HG03354 (cell line): ENCODE measurements around the gene SECTM1.

Source experiments
- ATAC-seq: cut with Tn5 transposase; IDR thresholded peaks from one replicate; pipeline ENCODE4 v1.9.1; 2021; ENCODE audit warnings: mild to moderate bottlenecking; ENCODE audit not compliant: unreplicated experiment, poor library complexity, severe bottlenecking

The SECTM1 gene

DNA sequence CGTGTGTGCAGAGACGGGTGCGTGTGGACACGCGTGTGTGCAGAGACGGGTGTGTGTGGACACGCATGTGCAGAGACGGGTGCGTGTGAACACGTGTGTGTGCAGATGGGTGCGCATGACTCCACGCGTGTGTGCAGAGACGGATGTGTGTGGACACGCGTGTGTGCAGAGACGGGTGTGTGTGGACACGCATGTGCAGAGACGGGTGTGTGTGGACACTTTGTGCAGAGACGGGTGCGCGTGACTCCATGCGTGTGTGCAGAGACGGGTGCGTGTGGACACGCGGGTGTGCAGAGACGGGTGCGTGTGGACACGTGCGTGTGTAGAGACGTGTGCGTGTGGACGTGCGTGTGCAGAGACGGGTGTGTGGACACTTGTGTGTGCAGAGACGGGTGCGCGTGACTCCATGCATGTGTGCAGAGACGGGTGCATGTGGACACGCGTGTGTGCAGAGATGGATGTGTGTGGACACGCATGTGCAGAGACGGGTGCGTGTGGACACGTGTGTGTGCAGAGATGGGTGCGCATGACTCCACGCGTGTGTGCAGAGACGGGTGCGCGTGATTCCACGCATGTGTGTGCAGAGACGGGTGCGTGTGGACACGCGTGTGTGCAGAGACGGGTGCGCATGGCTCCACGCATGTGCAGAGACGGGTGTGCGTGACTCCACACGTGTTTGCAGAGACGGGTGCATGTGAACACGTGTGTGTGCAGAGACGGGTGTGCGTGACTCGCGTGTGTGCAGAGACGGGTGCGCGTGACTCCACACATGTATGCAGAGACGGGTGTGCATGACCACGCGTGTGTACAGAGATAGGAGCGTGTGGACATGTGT is 14.6 kb downstream of the SECTM1 start:
- no peak for ATAC-seq

DNA sequence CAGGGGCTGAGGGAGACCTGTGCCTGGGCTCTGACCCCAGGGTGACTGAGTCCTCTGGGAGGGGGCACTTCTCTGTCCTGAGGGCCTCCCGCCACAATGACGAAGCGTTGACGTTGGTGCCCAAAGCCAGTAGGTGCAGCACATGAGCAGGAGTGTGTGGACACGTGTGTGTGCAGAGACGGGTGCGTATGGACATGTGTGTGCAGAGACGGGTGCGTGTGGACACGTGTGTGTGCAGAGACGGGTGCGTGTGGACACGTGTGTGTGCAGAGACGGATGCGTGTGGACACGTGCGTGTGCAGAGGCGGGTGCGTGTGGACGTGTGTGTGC is 15.4 kb downstream of the SECTM1 start:
- no peak for ATAC-seq

DNA sequence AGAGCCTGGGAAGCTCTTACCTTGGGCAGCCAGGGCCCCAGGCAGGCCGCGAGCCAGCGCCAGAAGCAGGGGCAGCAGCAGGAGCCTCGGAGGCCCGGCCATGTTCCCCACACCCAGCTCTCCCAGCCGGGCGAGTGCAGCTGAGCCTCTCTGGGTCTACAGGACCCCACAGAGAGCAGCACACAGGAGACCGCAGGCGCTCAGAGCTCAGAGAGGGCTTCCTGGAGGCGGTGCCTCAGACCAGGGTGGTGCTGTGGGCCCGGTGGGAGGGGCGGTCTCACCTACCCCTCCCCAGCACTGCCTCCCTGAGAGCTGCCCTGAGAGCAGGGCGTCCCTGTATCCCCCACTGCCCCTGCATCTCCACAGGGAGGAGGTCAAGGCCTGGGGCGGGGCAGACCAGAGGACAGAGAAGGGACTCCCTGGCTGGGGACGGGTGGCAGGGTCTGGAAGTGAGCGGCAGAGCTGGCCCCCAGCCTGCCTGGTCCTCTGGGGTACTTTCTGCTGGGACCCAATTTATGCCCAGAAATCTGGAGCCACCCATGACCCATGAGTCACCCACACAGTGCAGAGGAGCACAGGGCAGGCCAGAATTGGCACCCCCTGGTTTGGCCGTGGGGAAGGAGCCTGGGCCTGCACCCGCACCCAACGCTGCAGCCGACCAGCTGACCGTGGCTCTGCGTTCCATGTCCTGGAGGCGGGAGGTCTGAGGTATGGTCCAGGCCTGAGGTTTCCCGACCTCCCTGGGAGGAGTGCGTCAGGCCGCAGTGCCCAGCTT is 16.0 kb downstream of the SECTM1 start, which contains the start of gene CD7:
CD7 (minus strand) TSS at position 215 of the 775 bp plus-strand sequence; CDS start at position 102, 113 bp downstream.
- ATAC-seq = no peak

DNA sequence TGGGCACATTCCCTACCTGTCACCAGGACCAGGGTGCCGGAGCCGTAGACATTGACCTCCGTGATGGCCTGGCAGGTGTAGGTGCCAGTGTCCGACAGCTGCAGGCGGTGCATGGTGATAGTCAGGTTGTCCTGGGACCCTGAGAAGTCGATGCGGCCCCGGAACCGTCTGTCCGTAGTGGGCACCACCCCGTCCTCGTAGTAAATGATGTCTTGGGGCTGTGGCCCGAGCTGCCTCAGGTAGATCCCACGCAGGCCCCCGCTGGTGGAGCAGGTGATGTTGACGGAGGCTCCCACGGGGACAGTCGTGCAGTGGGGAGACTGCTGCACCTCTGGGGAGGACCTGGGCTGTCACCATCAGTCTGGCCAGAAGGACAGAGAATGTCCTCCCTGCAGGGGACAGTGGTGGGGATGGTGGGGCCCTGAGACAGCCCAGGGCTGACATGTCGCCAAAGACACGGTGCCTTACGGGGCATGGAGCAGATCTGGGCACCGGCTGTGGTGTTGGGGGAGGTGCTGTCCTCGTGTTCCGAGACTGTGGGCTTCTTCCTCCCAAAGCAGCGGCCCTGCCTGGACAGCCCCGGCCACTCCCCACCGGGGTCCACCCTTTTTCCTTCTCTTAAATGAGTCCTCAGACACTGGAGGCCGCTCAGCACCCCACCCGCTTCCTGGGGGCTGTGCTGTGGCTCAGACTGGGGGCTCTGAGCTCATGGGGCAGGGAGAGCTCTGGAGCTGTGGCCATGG is 16.7 kb downstream of the SECTM1 start:
- no peak for ATAC-seq

DNA sequence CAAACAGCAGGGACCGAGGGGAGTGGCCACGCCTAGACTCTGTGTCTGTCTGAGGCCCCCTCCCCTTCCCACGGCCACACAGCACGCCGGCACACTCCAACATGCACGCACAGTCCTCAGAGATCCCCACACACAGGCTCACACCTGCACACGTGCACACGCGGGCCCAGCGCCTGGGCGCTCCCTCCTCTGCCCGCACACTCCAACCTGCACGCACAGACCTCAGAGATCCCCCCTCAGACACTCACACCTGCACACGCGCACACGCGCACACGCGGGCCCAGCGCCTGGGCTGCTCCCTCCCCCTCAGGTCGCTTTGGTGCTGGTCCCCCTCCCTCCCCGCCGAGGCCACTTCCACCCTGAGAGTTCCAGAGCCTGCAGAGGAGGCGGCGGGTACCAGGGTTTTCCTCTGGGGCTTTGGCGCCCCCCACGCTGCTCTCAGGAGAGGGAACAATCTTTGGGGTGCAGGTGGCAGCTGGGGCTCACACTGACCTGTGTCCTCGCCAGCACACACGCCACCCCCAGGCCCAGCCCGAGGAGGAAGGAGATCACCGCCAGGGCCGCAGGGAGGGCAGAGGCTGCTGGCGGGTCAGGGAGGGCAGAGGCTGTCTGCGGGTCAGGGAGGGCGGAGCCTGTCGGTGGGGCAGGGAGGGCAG is 17.7 kb downstream of the SECTM1 start:
- no peak for ATAC-seq

DNA sequence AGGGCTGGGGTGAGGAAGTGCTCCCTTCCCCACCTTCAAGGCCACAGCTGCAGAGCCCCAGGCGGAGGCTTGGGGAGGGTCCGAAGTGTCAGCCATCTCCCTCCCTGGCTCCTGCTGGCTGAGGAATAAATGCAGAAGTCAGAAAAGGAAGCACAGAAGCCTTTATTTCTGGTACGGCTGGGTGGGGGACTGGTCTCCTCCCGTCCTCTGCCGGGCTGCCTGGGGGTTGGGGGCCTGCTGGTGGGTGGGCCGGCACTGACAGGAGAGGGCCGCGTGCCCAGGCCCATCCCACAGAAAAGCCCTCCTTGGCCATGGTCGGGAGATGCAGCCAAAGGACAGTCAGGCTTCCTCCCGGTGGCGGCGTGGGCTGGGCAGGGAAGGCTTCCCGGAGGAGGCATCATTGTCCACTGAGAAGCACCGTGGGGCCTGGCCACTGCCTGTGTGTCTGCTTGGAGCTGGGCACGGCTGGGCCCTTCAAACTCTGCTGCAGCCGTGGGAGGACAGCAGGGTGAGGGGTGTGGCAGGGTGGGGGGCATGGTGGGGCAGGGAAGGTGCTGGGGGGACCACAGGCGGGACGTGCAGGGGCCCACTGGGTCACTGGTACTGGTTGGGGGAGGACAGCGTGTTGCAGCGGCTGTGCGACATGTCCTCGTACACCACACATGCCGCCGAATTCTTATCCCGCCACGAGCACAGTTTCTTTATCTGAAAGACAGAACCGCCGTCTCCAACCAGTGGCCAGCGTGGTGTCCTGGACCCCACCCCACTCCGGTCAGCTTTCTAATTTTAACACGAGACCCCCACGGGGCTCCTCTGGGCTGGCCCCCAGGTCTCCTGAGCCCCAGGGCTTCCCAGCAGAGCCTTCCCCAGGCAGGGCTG is 18.6 kb downstream of the SECTM1 start:
- ATAC-seq = no peak

DNA sequence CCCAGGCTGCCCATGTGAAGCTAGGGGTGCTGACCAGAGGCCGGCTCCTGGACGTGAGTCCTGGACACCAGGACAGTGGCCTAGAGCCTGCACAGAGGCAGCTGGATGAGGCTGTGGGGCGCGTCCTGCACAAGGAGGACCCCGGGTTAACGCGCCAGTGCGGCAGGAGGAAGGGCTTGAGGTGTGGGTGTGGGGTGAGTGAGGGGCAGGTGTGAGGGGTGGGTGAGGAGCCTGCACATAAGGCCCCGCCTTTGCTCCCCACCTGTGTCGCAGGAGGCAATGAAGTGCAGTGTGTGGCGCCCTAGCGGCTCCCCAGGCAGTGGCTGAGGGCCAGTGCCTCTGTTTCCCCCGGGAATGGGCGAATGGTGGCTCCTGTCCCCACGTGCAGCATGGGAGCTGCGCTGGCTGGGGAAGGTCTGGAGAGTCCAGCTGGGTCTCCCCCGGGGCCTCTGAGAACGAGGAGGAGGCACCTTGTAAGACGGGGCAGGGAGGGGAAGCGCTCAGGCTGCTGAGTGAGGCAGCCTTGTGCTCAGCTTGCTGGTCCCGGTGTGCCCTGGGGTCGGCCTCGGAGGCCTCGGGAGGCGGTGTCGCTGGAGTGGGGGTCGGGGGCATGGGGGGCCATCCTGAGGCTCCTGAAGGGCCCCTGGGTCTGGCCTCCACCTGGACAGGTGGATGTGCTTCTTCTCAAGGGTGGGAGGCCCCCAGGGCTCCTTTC is 19.4 kb downstream of the SECTM1 start:
- ATAC-seq = no peak

DNA sequence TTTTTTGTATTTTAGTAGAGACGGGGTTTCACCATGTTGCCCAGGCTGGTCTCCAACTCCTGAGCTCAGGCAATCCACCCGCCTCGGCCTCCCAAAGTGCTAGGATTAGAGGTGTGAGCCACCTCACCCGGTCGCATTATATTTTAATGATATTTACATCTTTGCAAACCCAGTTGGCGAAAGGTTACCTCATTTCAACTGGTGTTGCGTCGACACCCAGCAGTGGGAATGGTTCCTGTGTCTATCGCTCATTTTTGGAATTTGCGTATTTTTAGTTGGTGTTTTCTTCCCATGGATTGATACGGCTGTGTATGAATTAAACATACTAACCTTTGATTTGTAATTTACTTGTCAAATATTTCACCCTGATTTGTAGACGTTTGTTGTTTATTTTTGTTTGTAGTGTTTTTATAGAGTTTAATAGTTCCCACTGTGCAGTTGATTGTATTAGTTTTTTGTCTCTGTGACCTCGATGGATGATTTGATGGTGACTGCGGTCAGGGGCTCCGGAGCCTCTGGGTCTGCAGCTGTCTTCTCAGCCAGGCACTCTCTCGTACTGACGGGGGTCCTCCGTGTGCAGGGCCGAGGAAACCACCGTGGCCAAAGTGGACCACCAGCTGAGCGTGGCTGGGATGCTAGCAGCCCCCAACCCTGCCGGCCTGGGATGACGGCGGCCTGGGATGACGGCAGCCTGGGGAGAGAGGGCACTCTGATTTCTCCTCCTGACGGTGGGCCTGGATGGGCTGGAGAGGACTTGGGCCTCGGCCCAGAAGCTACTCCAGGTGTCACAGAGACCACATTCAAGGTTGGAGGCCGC is 20.2 kb downstream of the SECTM1 start:
- no peak for ATAC-seq

DNA sequence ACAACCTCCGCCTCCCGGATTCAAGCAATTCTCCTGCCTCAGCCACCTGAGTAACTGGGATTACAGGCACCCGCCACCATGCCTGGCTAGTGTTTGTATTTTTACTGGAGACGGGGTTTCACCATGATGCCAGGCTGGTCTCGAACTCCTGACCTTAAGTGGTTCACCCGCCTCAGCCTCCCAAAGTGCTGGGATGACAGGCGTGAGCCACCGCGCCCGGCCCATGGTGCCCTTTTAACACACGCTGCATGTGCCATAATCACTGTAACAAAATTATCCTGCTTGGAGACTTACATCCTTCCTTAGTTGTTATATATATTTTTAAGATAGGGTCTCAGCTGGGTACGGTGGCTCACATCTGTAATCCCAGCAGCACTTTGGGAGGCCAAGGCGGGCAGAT is 21.6 kb downstream of the SECTM1 start:
- ATAC-seq = no peak

DNA sequence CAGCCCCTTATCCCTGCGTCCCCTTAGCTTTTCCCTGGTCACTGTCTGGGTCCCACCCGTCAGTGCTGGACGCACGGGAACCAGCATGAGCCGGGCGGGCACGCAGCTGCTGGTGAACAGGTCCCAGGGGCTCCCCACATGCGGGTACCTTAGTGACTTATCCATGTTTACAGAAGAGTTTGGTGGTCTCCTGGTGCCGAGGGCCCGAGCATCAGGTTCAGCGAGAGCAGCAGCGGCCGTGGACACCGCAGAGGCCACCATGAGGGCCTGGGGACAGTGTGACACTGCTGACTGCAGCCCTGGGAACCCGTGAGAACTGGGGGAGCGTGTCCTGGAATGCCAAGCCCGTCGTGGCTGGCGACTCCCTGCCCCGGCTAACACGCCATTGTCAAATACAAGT is 22.7 kb downstream of the SECTM1 start:
- ATAC-seq = no peak

DNA sequence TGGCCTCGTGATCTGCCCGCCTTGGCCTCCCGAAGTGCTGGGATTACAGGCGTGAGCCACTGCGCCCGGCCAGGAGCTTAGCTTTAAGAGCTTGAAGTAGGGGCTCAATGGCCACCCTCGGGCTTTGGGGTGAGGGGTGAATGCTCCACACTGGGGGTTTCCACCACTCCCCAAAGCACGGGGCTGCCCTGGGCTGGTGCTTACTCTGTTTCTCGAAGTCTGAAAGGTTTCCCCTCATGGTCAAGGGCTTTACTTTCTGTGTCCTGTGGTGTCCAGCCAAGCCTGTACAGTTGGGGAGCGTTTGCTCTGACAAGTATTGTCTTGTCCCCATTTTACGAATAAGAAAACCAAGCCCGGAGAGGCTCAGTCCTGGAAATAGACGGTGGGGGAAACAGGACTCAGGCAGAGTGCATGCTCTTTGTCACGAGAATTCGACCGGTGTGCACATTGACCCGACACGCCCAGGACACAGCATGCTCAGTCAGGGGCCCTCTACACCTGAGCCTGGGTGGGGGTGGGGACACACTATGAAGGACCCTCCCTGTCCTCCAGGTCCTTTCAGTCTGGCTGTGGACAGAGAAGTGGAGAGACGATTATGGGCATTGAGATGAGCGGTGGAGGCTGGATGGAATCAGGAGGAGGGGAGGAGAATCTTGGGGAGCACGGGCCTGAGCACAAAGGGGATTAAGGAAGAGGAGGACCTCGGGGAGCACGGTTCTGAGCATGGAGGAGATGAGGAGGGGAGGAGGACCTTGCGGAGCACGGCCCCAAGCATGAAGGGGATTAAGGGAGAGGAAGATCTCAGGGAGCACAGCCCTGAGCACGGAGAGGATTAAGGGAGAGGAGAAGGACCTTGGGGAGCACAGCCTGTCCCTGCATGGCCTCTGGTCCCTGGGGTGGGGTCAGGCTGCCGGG is 23.7 kb downstream of the SECTM1 start:
- ATAC-seq = no peak

DNA sequence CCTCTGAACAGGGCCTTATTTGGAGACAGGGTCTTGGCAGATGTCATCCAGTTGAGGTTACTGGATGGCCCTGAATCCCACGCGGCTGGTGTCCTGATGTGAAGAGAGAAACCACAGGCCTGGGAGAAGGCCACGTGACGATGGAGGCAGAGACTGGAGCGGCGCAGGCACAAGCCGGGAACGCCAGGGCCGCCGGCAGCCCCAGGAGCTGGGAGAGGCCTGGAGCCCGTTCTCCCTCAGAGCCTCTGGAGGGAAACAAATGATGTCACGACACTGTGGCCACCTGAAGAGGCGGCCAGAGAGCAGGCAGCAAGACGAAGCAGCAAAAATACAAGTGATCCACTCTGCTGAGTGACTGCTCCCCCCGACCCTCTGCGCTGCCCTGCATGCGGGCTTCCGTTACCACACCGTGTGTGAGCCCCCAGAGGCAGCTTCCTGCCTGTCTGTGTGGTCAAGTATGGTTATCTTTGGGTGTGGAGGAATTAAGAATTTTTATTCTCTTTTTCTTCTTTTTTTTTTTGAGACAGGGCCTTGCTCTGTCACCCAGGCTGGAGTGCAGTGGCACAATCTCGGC is 27.8 kb downstream of the SECTM1 start:
- ATAC-seq = no peak

DNA sequence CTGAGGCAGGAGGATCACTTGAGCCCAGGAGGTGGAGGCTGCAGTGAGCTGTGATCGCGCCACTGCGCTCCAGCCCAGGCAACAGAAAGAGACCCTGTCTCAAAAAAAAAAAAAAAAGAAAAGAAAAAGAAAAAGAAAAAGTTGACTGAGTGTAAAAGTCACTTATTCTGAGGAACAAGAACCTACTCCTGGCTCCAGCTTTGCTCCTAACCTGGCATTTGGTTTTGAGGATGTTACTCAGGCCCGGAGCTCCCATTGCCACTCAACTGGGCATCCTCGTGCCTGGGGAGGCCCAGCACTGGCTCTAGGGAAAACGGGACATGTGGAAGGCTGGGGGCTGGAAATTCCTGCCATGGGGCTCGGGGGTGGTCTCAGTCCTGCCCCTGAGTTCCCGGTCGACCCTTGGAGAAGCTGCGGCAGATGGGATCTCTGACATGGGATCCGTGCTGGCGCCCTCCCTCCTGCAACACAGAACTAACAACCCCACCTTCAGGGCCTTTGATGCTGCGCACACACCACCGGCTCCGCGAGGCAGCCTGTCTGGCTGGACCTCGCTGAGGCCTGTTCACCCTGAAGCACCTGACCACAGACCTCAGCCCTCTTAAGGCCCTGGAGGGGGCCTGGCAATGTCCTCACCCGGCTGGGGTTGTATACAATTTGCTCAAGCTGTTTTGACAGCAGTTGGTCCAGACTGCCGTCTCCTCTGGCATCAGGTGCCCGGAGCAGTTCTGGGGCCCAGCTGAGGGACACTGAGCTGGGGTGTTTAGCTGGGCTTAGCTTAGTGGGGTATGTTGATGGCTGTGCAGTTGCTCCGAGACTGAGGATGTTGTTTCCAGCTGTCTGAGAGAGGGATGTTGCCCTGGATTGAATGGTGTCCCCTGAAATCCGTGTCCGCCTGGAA is 28.5 kb downstream of the SECTM1 start:
- ATAC-seq = no peak

DNA sequence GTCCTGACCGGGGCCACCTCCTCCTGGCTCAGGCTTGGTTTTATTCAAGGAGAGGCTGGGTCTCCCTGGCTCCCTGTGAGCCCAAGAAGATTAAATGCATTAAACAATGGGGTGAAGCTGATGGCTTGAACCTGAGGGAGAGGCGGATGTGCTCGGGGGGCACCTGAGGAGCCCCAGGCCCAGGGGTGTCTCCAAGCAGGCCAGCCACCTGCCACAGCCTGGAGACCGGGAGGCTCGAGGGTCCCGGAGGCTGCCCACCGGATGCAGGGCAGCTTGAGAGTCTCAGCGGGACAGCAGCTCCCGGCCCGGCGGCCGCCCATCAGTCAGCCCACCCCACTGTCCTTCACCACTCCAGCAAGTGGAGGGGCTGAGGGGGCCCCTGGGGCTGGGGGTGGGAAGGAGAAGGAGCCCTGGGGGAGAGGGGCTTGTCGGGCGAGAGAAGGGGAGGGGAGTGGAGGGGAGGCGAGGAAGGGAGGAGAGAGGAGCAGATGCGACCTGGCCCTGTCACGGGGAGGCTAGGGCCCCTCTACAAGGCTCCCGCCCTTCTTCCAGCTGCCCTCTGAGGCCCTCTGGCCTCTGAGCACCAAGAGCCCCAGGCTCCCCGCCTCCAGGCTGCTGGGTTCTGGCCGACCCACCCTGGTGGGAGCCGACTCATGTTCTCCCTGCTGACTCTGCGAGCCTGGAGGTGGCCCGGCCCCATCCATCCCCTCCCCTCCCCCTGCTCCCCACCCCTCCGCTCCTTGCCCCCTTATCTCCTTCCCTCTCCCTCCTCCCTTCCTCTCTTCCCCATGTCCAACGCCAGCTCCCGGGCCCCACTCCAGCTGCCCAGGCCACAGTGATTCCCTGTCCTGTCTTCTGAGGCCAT is 29.4 kb downstream of the SECTM1 start:
- no peak for ATAC-seq
